HepG2 (cell line): Measurements from ENCODE around the gene USP32. TPM values are rescaled to one million over a fixed set of nuclear protein-coding genes. Genes with fewer than 3 reads are reported as not detected.

Experiments
- ATAC-seq: fragments of 200-7000 bp; cut with Tn5 transposase; 3 replicates; pipeline ENCODE4 v1.9.1; 2020; ENCODE audit warnings: mild to moderate bottlenecking, moderate library complexity
- BruUV-seq: library from RNA; stranded (reverse); fragments of 400-500 nt; replicated peaks from 2 replicates; lab custom pipeline; 2021; lab: Mats Ljungman, UMichigan
- CTCF ChIA-PET: fragments of 300-600 bp; formaldehyde crosslinking; extraction: SDS; loops from one replicate; lab custom pipeline; 2021; ENCODE audit warnings: low total read pairs, inconsistent platforms, low intra/inter-chr PET ratio; lab: Yijun Ruan, JAX
- POLR2A ChIA-PET: fragments of 350-600 bp; sonication (Branson Sonifier 250); formaldehyde crosslinking; loops from one replicate; lab custom pipeline; 2020; ENCODE audit warnings: antibody characterized with exemption, inconsistent platforms; lab: Yijun Ruan, JAX
- DNase-seq: peaks from one replicate; pipeline ENCODE4 v3.0.0-alpha.2; 2015; ENCODE audit warnings: low spot score
- FAIRE-seq: peaks from 3 replicates; lab custom pipeline; 2011; peaks lifted over from hg19 to GRCh38; lab: Jason Lieb, UNC
- H2AFZ ChIP-seq: one replicate; pipeline ENCODE4 v1.6.1; 2011; ENCODE audit warnings: low read length, inconsistent platforms
- H3K27ac ChIP-seq: fragments of 300-600 bp; 3 replicates; pipeline ENCODE4 v1.8.0; 2011; ENCODE audit warnings: mixed run types, mild to moderate bottlenecking, mixed read lengths, low read length, inconsistent platforms; ENCODE audit not compliant: insufficient read depth; ENCODE audit errors: extremely low read length
- H3K27me3 ChIP-seq, 2 experiments: fragments of 200-600 bp in 1 of 2; 2 replicates in 1 of 2; 3 replicates in 1 of 2; pipeline versions ENCODE4 v1.6.0 to v1.8.0; 2011; ENCODE audit warnings: low read length in 2 of 2, mild to moderate bottlenecking in 2 of 2, moderate library complexity in 2 of 2, inconsistent platforms in 1 of 2; ENCODE audit not compliant: insufficient read depth in 2 of 2, control insufficient read depth in 1 of 2
- H3K36me3 ChIP-seq, 2 experiments: fragments of 200-600 bp in 1 of 2; replicated peaks in 1 of 2; 2 replicates in 1 of 2; 3 replicates in 1 of 2; pipeline versions ENCODE4 v1.5.1 to v1.8.0; 2011; ENCODE audit warnings: low read length in 2 of 2, inconsistent platforms in 1 of 2; ENCODE audit not compliant: insufficient read depth in 2 of 2, control insufficient read depth in 1 of 2
- H3K4me1 ChIP-seq: 2 replicates; pipeline ENCODE4 v1.5.1; 2012; ENCODE audit warnings: low read length, inconsistent platforms; ENCODE audit not compliant: insufficient read depth
- H3K4me2 ChIP-seq: 2 replicates; pipeline ENCODE4 v1.6.0; 2011; ENCODE audit warnings: low read depth, low read length, inconsistent platforms
- H3K4me3 ChIP-seq, 3 experiments: fragments of 200-600 bp in 1 of 3; sonication (generic), shearing (Covaris generic) in 1 of 3; replicated peaks in 1 of 3; 2 replicates each; pipeline ENCODE4 v1.5.1; 2011 to 2016; ENCODE audit warnings: low read length in 3 of 3, inconsistent platforms in 2 of 3, low read depth in 2 of 3, mild to moderate bottlenecking in 2 of 3, control low read depth in 1 of 3, mixed read lengths in 1 of 3; ENCODE audit not compliant: insufficient read depth in 1 of 3
- H3K79me2 ChIP-seq: one replicate; pipeline ENCODE4 v1.6.1; 2011; ENCODE audit warnings: low read length, inconsistent platforms; ENCODE audit not compliant: insufficient read depth
- H3K9ac ChIP-seq: 2 replicates; pipeline ENCODE4 v1.6.0; 2011; ENCODE audit warnings: mild to moderate bottlenecking, low read depth, low read length, inconsistent platforms; ENCODE audit not compliant: insufficient read depth
- H3K9me3 ChIP-seq: 2 replicates; pipeline ENCODE4 v1.5.1; 2012; ENCODE audit warnings: mild to moderate bottlenecking, low read length
- H4K20me1 ChIP-seq: 2 replicates; pipeline ENCODE4 v1.6.0; 2011; ENCODE audit warnings: inconsistent platforms, mild to moderate bottlenecking, low read length, moderate library complexity; ENCODE audit not compliant: insufficient read depth
- NFKB2 ChIP-seq: sonication (generic); formaldehyde crosslinking; IDR thresholded peaks from 2 replicates; pipeline ENCODE4 v1.4.0; 2020; ENCODE audit warnings: missing genetic modification reagents, borderline replicate concordance
- NPAS2 ChIP-seq: sonication (generic); formaldehyde crosslinking; IDR thresholded peaks from 2 replicates; pipeline ENCODE4 v1.8.0; 2022; ENCODE audit warnings: mild to moderate bottlenecking, missing genetic modification reagents, borderline replicate concordance
- SP140L ChIP-seq: sonication (generic); formaldehyde crosslinking; IDR thresholded peaks from 2 replicates; pipeline ENCODE4 v1.4.0; 2020; ENCODE audit warnings: missing genetic modification reagents, borderline replicate concordance
- ZNF160 ChIP-seq: sonication (generic); formaldehyde crosslinking; IDR thresholded peaks from 2 replicates; pipeline ENCODE4 v1.8.0; 2022; ENCODE audit warnings: mild to moderate bottlenecking, inconsistent platforms, missing genetic modification reagents
- ZNF569 ChIP-seq: sonication (generic); formaldehyde crosslinking; IDR thresholded peaks from 2 replicates; pipeline ENCODE4 v1.5.0; 2020; ENCODE audit warnings: mild to moderate bottlenecking, missing genetic modification reagents, moderate library complexity, borderline replicate concordance
- ZNF616 ChIP-seq: sonication (generic); formaldehyde crosslinking; IDR thresholded peaks from 2 replicates; pipeline ENCODE4 v1.5.0; 2020; ENCODE audit warnings: low read depth, mild to moderate bottlenecking, missing genetic modification reagents
- WGBS: methylation state at CpG from one replicate; pipeline ENCODE4 v1.1.6; 2017; ENCODE audit warnings: low lambda C conversion rate; 5-methylcytosine and 5-hydroxymethylcytosine counted together
- in situ Hi-C: cut with HindIII; loops from 2 replicates; pipeline ENCODE4 v1.10.0; 2017; ENCODE audit warnings: low pct_unique_long_range_greater_than_20kb; ENCODE audit not compliant: extremely low pct_ligation_motif_present
- intact Hi-C: fragments of 100-400 bp; cut with micrococcal nuclease; formaldehyde crosslinking; loops from one replicate; pipeline ENCODE4 v1.10.0; 2022; ENCODE audit not compliant: unreplicated experiment
- polyA plus RNA-seq, 8 experiments: library from polyadenylated mRNA; depleted of rRNA in 3 of 8; stranded (reverse) in 7 of 8; unstranded in 1 of 8; fragments of >200 nt; fragmentation: Illumina TruSeq in 4 of 8; extraction: Trizol in 4 of 8; gene quantifications; 2 replicates each; pipeline versions ENCODE4 v1.2.1 to v1.2.3, GENCODE V29; 2011 to 2016; ENCODE audit warnings: low read depth in 4 of 8, missing spikeins in 1 of 8, mixed read lengths in 1 of 8; ENCODE audit not compliant: insufficient read depth in 1 of 8
- total RNA-seq, 5 experiments: library from RNA; depleted of rRNA; stranded (reverse); fragments of >200 nt; fragmentation: Illumina TruSeq; extraction: Trizol; gene quantifications; 2 replicates each; pipeline ENCODE4 v1.2.3, GENCODE V29; 2016; ENCODE audit warnings: low read depth in 1 of 5
- TF ChIP-seq, protein P1 (sequence below): sonication (generic); formaldehyde crosslinking; IDR thresholded peaks from 2 replicates; pipeline ENCODE4 v1.4.0; 2020; ENCODE audit warnings: mild to moderate bottlenecking, missing genetic modification reagents
- TF ChIP-seq, protein P2 (sequence below): sonication (generic); formaldehyde crosslinking; IDR thresholded peaks from 2 replicates; pipeline ENCODE4 v1.8.1; 2023; ENCODE audit warnings: missing genetic modification reagents, mild to moderate bottlenecking, borderline replicate concordance
- TF ChIP-seq, protein P3 (sequence below): sonication (generic); formaldehyde crosslinking; IDR thresholded peaks from 2 replicates; pipeline ENCODE4 v1.4.0; 2020; ENCODE audit warnings: missing genetic modification reagents

The USP32 gene
- total and polyA plus RNA-seq, 2 of the 13 experiments (the other 11 are each of a cell fraction or from before 2014, with no cell fraction given): 24.9 to 39.9 TPM

DNA sequence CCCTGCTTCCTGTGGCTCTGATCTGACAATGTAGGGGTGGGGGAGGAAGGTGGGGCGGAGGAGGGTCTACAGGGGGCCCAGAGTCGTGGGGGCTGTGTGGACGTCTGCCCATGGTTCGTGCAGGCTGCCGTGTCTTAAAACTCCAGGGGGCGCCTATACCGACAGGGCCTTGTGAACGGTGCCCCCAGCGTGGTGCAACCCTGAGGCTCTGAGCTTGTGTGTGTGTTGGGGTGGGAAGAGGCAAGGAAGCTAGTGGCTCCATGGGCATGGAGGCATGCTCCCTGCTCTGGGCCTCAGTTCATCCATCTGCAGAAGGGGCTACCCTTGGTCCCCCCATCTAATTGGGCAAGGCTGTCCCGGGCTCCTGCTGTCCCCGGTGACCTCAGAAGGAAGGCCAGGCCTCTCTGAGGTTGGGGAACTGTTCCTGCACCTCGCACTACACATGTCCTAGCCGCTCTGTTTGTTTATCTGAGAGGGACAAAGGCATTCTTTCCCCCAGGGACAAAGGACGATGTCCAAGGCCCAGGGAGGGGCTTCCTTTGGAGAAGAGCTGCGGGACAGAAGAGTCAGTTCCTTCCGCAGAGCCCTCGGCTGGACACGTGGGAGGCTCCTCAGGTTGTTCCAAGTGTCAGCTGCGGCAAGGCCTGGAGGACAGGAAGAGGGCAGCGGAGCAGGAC is 228.7 kb downstream of the USP32 start:
- Histone ChIP-seq H3K79me2 (no peaks in the 10 kb centered on the region), H3K27me3 (peaks cover 4 to 40% of the 10 kb centered on the region in 2 experiments; a peak in 2 of 5 replicates), H3K4me2 (peak overlapping the region; percentile 95), H3K4me3 (peak overlapping the region; percentile 4 to 64 (median 16); a peak in 1 of 6 replicates), H3K4me1 (peaks cover 38% of the 10 kb centered on the region), H3K9me3 (no peaks in the 10 kb centered on the region), H2AFZ (peak overlapping the region; percentile 25), H3K36me3 (no peaks in the 10 kb centered on the region), H4K20me1 (no peaks in the 10 kb centered on the region), H3K9ac (peak overlapping the region; percentile 16; the same call in 1 of the 2 replicates), H3K27ac (no peak overlapping the region)
- WGBS: 7% methylated on average over 18 of the region's 20 CpGs
- FAIRE-seq: no peak
- peak; percentile 85 for ATAC-seq
- peak; percentile 52 for DNase-seq
- ChIA-PET POLR2A (interaction anchor here (1.6 kb wide), 1 partner anchor 8 kb away, joined by 3 read pairs; no protein-coding TSS in a partner anchor), CTCF (interaction anchor here (1.2 to 1.5 kb wide), 2 partner anchors 20 to 272 kb away, joined by 4 to 7 read pairs; no protein-coding TSS in a partner anchor)
- BruUV-seq: no TSS peak
- intact Hi-C loops: loop anchor here (1.0 kb wide), 2 partner anchors 8 to 273 kb away; no protein-coding TSS in a partner anchor
- in situ Hi-C loops: loop anchor here (10.0 kb wide), 1 partner anchor 272 kb away; no protein-coding TSS in a partner anchor
- TF ChIP-seq, protein P1, sequence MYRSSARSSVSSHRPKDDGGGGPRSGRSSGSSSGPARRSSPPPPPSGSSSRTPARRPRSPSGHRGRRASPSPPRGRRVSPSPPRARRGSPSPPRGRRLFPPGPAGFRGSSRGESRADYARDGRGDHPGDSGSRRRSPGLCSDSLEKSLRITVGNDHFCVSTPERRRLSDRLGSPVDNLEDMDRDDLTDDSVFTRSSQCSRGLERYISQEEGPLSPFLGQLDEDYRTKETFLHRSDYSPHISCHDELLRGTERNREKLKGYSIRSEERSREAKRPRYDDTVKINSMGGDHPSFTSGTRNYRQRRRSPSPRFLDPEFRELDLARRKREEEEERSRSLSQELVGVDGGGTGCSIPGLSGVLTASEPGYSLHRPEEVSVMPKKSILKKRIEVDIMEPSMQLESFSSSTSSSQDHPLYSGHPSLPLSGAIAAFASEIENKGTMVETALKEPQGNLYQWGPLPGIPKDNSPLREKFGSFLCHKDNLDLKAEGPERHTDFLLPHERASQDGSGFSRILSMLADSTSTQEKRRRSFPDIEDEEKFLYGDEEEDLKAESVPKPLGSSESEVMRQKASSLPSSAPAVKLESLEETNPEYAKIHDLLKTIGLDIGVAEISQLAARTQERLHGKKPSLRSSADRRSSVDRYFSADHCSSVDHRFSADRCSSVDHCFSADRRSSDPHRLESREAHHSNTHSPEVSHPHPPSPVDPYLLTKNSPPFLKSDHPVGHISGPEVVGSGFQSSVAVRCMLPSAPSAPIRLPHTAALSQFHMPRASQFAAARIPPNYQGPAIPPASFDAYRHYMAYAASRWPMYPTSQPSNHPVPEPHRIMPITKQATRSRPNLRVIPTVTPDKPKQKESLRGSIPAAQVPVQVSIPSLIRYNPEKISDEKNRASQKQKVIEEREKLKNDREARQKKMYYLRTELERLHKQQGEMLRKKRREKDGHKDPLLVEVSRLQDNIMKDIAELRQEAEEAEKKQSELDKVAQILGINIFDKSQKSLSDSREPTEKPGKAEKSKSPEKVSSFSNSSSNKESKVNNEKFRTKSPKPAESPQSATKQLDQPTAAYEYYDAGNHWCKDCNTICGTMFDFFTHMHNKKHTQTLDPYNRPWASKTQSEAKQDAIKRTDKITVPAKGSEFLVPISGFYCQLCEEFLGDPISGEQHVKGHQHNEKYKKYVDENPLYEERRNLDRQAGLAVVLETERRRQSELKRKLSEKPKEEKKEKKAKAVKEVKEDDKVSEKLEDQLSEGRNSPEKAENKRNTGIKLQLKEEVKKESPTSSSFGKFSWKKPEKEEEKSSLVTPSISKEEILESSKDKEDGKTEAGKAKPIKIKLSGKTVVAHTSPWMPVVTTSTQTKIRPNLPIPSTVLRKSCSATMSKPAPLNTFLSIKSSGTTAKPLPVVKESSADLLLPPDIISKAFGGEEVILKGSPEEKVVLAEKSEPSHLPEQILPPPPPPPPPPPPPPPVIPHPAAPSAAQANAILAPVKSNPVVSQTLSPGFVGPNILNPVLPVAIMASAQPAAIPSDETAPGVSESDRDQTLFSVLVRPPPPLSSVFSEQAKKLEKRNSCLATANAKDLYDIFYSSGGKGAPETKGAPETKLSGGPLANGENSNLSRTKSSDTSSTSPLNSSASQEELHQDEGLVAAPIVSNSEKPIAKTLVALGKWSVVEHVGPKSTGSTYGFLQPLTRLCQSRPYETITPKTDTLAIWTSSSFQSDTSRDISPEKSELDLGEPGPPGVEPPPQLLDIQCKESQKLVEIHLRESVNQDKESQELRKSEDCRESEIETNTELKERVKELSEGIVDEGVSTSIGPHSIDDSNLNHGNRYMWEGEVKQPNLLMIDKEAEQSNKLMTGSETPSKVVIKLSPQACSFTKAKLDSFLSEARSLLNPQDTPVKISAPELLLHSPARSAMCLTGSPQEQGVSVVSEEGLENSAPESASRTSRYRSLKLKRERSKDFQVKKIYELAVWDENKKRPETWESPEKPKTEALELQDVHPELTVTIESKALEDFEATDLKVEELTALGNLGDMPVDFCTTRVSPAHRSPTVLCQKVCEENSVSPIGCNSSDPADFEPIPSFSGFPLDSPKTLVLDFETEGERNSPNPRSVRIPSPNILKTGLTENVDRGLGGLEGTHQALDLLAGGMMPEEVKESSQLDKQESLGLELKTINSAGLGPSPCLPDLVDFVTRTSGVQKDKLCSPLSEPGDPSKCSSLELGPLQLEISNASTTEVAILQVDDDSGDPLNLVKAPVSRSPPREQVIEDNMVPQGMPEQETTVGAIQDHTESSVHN (CRISPR knock-in tag): no peak
- TF ChIP-seq NPAS2 (CRISPR knock-in tag): no peak
- TF ChIP-seq ZNF569: no peak
- TF ChIP-seq ZNF160: no peak
- no peak for TF ChIP-seq ZNF616
- TF ChIP-seq, protein P2, sequence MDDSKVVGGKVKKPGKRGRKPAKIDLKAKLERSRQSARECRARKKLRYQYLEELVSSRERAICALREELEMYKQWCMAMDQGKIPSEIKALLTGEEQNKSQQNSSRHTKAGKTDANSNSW: no peak
- TF ChIP-seq SP140L (CRISPR knock-in tag): no peak
- no peak for TF ChIP-seq NFKB2 (CRISPR knock-in tag)
- TF ChIP-seq, protein P3, sequence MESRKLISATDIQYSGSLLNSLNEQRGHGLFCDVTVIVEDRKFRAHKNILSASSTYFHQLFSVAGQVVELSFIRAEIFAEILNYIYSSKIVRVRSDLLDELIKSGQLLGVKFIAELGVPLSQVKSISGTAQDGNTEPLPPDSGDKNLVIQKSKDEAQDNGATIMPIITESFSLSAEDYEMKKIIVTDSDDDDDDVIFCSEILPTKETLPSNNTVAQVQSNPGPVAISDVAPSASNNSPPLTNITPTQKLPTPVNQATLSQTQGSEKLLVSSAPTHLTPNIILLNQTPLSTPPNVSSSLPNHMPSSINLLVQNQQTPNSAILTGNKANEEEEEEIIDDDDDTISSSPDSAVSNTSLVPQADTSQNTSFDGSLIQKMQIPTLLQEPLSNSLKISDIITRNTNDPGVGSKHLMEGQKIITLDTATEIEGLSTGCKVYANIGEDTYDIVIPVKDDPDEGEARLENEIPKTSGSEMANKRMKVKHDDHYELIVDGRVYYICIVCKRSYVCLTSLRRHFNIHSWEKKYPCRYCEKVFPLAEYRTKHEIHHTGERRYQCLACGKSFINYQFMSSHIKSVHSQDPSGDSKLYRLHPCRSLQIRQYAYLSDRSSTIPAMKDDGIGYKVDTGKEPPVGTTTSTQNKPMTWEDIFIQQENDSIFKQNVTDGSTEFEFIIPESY (CRISPR knock-in tag): no peak
